Mesenchymal stem cell (in vitro differentiated cells and primary cell): Measurements from ENCODE around the gene DAP3.

ENCODE experiments used
- DNase-seq: peaks from one replicate; pipeline ENCODE4 v3.0.0-alpha.2; 2013
- H2AFZ ChIP-seq: one replicate; pipeline ENCODE4 v1.6.1; 2013; ENCODE audit warnings: low read depth, mild to moderate bottlenecking, control low read depth, inconsistent platforms, low read length, moderate library complexity
- H2AK5ac ChIP-seq: 2 replicates; pipeline ENCODE4 v1.6.1; 2013; ENCODE audit warnings: low read length, moderate library complexity, mild to moderate bottlenecking, inconsistent platforms; ENCODE audit not compliant: severe bottlenecking
- H2BK120ac ChIP-seq: one replicate; pipeline ENCODE4 v1.6.1; 2013; ENCODE audit warnings: low read depth, mild to moderate bottlenecking, inconsistent platforms, low read length, moderate library complexity
- H2BK12ac ChIP-seq, 2 experiments: one replicate each; pipeline ENCODE4 v1.6.1; 2013; ENCODE audit warnings: inconsistent platforms in 2 of 2, low read length in 2 of 2, mild to moderate bottlenecking in 2 of 2, moderate library complexity in 2 of 2, control low read depth in 1 of 2
- H2BK15ac ChIP-seq: one replicate; pipeline ENCODE4 v1.6.1; 2013; ENCODE audit warnings: mild to moderate bottlenecking, low read depth, inconsistent platforms; ENCODE audit not compliant: poor library complexity, severe bottlenecking
- H2BK5ac ChIP-seq: 2 replicates; pipeline ENCODE4 v1.6.1; 2013; ENCODE audit warnings: low read depth, mild to moderate bottlenecking, low read length, control low read depth, inconsistent platforms; ENCODE audit not compliant: poor library complexity, severe bottlenecking
- H3K14ac ChIP-seq, 2 experiments: one replicate each; pipeline ENCODE4 v1.6.1; 2013; ENCODE audit warnings: inconsistent platforms in 2 of 2, low read length in 2 of 2, control low read depth in 1 of 2, mild to moderate bottlenecking in 1 of 2, moderate library complexity in 1 of 2
- H3K18ac ChIP-seq, 2 experiments: one replicate each; pipeline ENCODE4 v1.6.1; 2013; ENCODE audit warnings: inconsistent platforms in 2 of 2, low read length in 2 of 2, control low read depth in 1 of 2, low read depth in 1 of 2, mild to moderate bottlenecking in 1 of 2
- H3K23ac ChIP-seq, 2 experiments: one replicate each; pipeline ENCODE4 v1.6.1; 2013; ENCODE audit warnings: inconsistent platforms in 2 of 2, low read length in 2 of 2, mild to moderate bottlenecking in 2 of 2, moderate library complexity in 2 of 2, control low read depth in 1 of 2
- H3K27ac ChIP-seq: 2 replicates; pipeline ENCODE4 v1.5.1; 2013; ENCODE audit warnings: mild to moderate bottlenecking, moderate library complexity, low read length, control low read depth, inconsistent platforms; ENCODE audit not compliant: poor library complexity, severe bottlenecking
- H3K27me3 ChIP-seq, 2 experiments: 2 replicates each; pipeline versions ENCODE4 v1.6.1 to v1.7.0; 2013; ENCODE audit warnings: low read length in 2 of 2, mild to moderate bottlenecking in 2 of 2, moderate library complexity in 2 of 2, control low read depth in 1 of 2, inconsistent platforms in 1 of 2; ENCODE audit not compliant: control insufficient read depth in 1 of 2, insufficient read depth in 1 of 2
- H3K36me3 ChIP-seq, 2 experiments: 2 replicates each; pipeline versions ENCODE4 v1.6.1 to v1.7.0; 2013; ENCODE audit warnings: low read length in 2 of 2, control low read depth in 1 of 2, inconsistent platforms in 1 of 2, low read depth in 1 of 2, mild to moderate bottlenecking in 1 of 2; ENCODE audit not compliant: insufficient read depth in 2 of 2, control insufficient read depth in 1 of 2
- H3K4ac ChIP-seq, 2 experiments: one replicate each; pipeline ENCODE4 v1.6.1; 2013; ENCODE audit warnings: inconsistent platforms in 2 of 2, low read length in 2 of 2, mild to moderate bottlenecking in 2 of 2, moderate library complexity in 2 of 2, control low read depth in 1 of 2, low read depth in 1 of 2
- H3K4me1 ChIP-seq: 2 replicates; pipeline ENCODE4 v1.6.1; 2013; ENCODE audit warnings: low read depth, low read length, control low read depth; ENCODE audit not compliant: control insufficient read depth, insufficient read depth
- H3K4me2 ChIP-seq: 2 replicates; pipeline ENCODE4 v1.6.1; 2013; ENCODE audit warnings: low read length, mild to moderate bottlenecking, inconsistent platforms; ENCODE audit not compliant: poor library complexity, severe bottlenecking
- H3K4me3 ChIP-seq, 2 experiments: 2 replicates each; pipeline versions ENCODE4 v1.5.1 to v1.7.0; 2013; ENCODE audit warnings: low read length in 2 of 2, mild to moderate bottlenecking in 2 of 2, control low read depth in 1 of 2, low read depth in 1 of 2; ENCODE audit not compliant: insufficient read depth in 1 of 2
- H3K79me1 ChIP-seq: replicated peaks from 2 replicates; pipeline ENCODE4 v1.6.1; 2013; ENCODE audit warnings: mild to moderate bottlenecking, control low read depth, low read length, inconsistent platforms; ENCODE audit not compliant: poor library complexity, severe bottlenecking
- H3K9ac ChIP-seq: 2 replicates; pipeline ENCODE4 v1.7.0; 2013; ENCODE audit warnings: mild to moderate bottlenecking, low read length, moderate library complexity
- H3K9me3 ChIP-seq: 2 replicates; pipeline ENCODE4 v1.7.0; 2013; ENCODE audit warnings: mild to moderate bottlenecking, low read length; ENCODE audit not compliant: control insufficient read depth
- H4K8ac ChIP-seq: one replicate; pipeline ENCODE4 v1.6.1; 2013; ENCODE audit warnings: inconsistent platforms, mild to moderate bottlenecking, low read length, moderate library complexity
- H4K91ac ChIP-seq: one replicate; pipeline ENCODE4 v1.6.1; 2013; ENCODE audit warnings: mild to moderate bottlenecking, low read length, inconsistent platforms
- WGBS: methylation state at CpG from one replicate; pipeline ENCODE4 v1.1.7; 2013; ENCODE audit warnings: mixed read lengths; 5-methylcytosine and 5-hydroxymethylcytosine counted together

DAP3 gene

DNA sequence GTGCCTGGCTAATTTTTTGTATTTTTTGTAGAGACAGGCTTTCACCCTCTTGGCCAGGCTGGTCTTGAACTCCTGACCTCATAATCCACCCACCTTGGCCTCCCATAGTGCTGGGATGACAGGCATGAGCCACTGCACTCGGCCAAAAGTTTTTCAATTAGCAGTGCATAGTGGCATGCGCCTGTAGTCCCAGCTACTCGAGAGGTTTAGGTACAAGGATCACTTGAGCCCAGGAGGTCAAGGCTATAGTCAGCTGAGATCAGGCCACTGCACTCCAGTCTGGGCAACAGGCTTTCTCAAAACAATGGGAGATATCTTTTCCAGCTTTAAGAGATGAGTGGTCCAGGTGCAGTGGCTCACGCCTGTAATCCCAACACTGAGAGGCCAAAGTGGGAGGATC is 30.8 kb downstream of the DAP3 start:
- Histone ChIP-seq H3K9me3 (no peaks in the 10 kb centered on the region), H2AK5ac (no peak overlapping the region), H3K18ac (no peak overlapping the region), H3K27ac (no peak overlapping the region), H2AFZ (no peak overlapping the region), H4K91ac (no peak overlapping the region), H2BK5ac (no peak overlapping the region), H3K23ac (no peak overlapping the region), H3K14ac (no peak overlapping the region), H3K4ac (no peak overlapping the region), H4K8ac (no peak overlapping the region), H2BK120ac (no peak overlapping the region), H3K36me3 (peaks cover 21 to 45% of the 10 kb centered on the region in 2 experiments), H2BK12ac (no peak overlapping the region), H3K27me3 (no peaks in the 10 kb centered on the region), H3K9ac (no peak overlapping the region), H3K4me1 (no peaks in the 10 kb centered on the region), H2BK15ac (no peak overlapping the region), H3K4me3 (no peak overlapping the region), H3K79me1 (peaks cover 32% of the 10 kb centered on the region), H3K4me2 (no peak overlapping the region)
- 97% methylated on average over 4 of the region's 4 CpGs for WGBS
- no peak for DNase-seq

DNA sequence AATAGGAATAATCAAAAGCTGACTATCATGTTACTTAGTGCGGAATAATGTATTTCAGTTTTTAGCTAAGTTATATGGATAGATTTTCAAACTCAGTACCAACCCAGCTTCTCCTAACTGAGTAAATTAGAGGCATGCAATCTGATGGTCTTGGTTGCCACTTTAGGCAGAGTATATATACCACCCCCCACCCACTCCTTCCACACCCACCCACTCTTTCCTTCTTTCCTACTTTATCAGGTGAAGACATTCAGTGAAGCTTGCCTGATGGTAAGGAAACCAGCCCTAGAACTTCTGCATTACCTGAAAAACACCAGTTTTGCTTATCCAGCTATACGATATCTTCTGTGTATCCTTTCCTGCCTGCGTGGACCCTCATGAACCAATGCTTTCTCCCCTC is 36.3 kb downstream of the DAP3 start:
- Histone ChIP-seq H4K91ac (no peak overlapping the region), H3K23ac (no peak overlapping the region), H2BK12ac (no peak overlapping the region)

DNA sequence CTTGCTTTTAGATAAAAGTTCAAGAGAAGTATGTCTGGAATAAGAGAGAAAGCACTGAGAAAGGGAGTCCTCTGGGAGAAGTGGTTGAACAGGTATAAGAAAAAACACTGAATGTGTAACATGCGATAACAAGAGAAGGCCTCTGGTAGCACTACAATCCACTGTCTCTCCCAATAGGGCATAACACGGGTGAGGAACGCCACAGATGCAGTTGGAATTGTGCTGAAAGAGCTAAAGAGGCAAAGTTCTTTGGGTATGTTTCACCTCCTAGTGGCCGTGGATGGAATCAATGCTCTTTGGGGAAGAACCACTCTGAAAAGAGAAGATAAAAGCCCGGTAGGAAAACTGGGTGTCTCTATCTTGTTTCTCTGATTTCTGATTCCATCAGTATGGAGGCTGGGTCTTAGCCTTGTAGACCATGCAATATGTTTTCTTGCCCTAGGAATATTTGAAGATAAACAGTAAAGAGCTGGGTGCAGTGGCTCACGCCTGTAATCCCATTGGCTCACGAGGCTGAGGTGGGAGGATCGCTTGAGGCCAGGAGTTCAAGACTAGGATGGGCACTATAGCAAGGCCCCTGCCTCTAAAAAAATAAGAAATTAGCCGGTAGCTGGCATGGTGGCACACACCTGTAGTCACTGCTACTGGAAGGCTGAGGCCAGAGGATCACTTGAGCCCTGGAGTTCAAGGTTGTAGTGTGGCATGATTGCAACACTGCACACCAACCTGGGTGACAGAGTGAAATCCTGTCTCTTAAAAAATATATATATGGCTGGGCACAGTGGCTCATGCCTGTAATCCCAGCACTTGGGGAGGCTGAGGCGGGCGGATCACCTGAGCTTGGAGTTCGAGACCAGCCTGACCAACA is 40.4 kb downstream of the DAP3 start:
- Histone ChIP-seq H3K9me3 (no peaks in the 10 kb centered on the region), H4K8ac (no peak overlapping the region), H3K36me3 (peaks cover 23 to 69% of the 10 kb centered on the region in 2 experiments), H3K9ac (peak overlapping the region; percentile 29), H3K27ac (no peak overlapping the region), H3K4me2 (no peak overlapping the region), H2BK5ac (no peak overlapping the region), H3K4me1 (no peaks in the 10 kb centered on the region), H4K91ac (no peak overlapping the region), H2BK120ac (no peak overlapping the region), H3K4me3 (no peak overlapping the region), H2AFZ (no peak overlapping the region), H2AK5ac (no peak overlapping the region), H3K14ac (no peak overlapping the region), H3K4ac (no peak overlapping the region), H3K18ac (no peak overlapping the region), H2BK15ac (no peak overlapping the region), H3K27me3 (no peaks in the 10 kb centered on the region), H3K79me1 (peaks cover 10% of the 10 kb centered on the region), H2BK12ac (no peak overlapping the region), H3K23ac (no peak overlapping the region)
- DNase-seq = peak; percentile 81
- WGBS = 71% methylated on average over 12 of the region's 12 CpGs

More for the DNA sequence above, 36.3 kb downstream of the DAP3 start:
- Histone ChIP-seq H2BK120ac (no peak overlapping the region), H4K8ac (no peak overlapping the region), H3K79me1 (peaks cover 16% of the 10 kb centered on the region), H3K4me1 (no peaks in the 10 kb centered on the region), H2AK5ac (no peak overlapping the region), H3K9me3 (no peaks in the 10 kb centered on the region), H3K27me3 (no peaks in the 10 kb centered on the region), H3K18ac (no peak overlapping the region), H3K14ac (no peak overlapping the region), H3K4me2 (no peak overlapping the region), H3K9ac (no peak overlapping the region), H3K4ac (no peak overlapping the region), H3K4me3 (no peak overlapping the region), H2AFZ (no peak overlapping the region), H3K27ac (no peak overlapping the region), H2BK15ac (no peak overlapping the region), H3K36me3 (peaks cover 15 to 49% of the 10 kb centered on the region in 2 experiments), H2BK5ac (no peak overlapping the region)
- 99% methylated on average over 2 of the region's 3 CpGs for WGBS
- DNase-seq = no peak

DNA sequence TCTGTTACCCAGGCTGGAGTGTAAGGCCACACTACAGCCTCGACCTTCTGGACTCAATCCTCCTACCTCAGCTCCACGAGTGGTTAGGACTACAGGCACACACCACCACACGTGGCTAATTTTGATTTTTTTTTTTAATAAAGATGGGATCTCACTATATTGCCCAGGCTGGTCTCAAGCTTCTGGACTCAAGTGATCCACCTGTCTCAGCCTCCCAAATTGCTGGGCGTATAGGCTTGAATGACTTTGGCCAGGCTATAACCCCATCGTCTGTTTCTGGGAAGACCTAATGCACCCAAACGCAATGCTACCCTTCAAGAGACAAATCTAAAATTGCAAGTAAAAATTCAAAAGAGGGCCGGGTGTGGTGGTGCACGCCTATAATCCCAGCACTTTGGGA is 52.1 kb downstream of the DAP3 start:
- Histone ChIP-seq H3K23ac (no peak overlapping the region), H3K27me3 (no peaks in the 10 kb centered on the region), H3K4ac (no peak overlapping the region), H3K9ac (no peak overlapping the region), H3K14ac (no peak overlapping the region), H3K9me3 (no peaks in the 10 kb centered on the region), H3K79me1 (peaks cover 4% of the 10 kb centered on the region), H2BK5ac (no peak overlapping the region), H4K8ac (no peak overlapping the region), H2AFZ (no peak overlapping the region), H2BK15ac (no peak overlapping the region), H2AK5ac (no peak overlapping the region), H3K4me3 (no peak overlapping the region), H3K4me1 (no peaks in the 10 kb centered on the region), H3K4me2 (no peak overlapping the region), H3K27ac (no peak overlapping the region), H3K18ac (no peak overlapping the region), H2BK120ac (no peak overlapping the region), H4K91ac (no peak overlapping the region), H3K36me3 (peaks cover 15 to 35% of the 10 kb centered on the region in 2 experiments), H2BK12ac (no peak overlapping the region)
- WGBS = 93% methylated on average over 7 of the region's 8 CpGs
- DNase-seq = no peak
